COLO668 (cell line): ENCODE measurements around the gene CXorf65.

Source experiments
- DNase-seq: peaks from one replicate; lab custom pipeline; 2025; ENCODE audit not compliant: unreplicated experiment; lab: John Stamatoyannopoulos, UW

The CXorf65 gene

DNA sequence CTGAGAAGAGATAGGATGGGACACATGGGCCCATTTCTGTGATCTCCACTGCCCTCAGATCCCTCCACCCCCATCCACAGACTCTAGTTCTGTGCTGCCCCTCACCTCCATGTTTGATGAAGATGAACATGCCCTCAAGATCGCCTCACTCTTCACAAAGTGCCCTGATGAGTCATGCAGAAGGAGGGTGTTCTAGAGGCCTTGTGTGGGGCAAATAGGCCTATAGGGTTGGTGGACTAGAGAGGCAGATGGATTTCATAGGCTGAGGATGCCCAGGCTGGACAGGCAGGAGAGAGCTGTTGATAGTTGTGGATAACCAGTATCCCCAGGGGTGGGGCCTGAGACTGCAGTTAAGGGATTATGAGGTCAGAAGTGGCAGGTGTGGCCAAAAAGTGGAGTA, at the start of gene CXorf65:
Gene CXorf65, minus strand, starts transcription at position 314 of the 400 bp plus-strand sequence. Its CDS starts 184 bp downstream, at position 130.
- no peak for DNase-seq

DNA sequence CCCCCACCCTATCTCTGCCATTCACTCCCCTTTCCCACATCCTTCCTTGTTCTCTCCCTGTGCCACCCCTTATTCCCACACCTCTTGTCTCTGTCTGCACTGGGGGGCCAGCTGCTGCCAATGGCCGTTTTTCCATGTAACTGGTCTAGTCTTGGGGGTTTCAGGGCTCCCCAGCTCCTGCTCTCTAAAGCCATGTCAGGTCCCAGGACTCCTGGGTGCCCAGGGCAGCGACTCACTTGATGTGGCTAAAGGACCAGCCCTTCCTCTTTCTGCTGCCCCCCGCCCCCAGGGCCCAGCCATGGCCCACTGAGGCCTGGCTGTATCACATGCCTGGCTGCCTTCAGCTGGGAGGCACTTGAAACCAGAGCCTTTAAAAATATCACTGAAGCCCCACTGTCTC, 48.1 kb upstream of the CXorf65 start:
- no peak for DNase-seq

DNA sequence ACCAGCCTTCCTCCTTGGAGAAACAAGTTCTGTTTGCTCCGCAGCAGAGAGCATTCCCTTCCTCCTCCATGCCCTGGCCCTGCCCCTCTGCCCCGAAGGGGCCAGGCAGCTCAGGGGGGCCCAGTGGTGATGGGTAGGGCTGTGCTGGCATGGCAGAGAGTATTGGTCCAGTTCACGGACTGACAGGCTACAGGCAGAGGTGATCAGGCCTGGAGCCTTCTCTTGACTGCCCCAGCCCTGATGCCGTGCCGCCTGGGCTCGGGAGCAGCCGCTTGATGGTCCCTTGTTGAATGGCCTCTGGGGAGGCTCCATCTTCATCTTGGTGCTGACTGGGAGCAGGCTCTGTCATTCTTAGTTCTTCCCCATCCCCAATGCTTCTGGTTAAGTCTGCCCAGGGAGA, 47.7 kb upstream of the CXorf65 start:
- no peak for DNase-seq

DNA sequence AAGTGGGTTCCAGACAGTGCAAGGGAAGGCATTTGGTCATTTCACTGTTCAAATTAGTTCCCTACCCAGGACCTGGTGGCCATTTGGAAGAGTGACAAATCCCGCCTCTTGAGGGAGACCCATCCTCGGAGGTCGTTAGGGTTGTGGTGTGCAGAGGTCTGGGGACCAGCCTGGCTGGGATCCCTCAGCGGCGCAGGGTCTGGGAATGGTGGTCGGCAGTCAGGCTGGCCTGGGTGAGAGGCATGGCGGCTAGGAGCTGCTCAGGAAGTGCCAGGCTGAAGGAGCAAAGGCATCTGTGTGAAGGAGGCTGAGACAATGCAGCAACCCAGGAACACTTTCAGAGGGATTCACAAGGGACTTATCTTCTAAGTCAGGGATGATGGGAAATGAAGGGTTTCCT, 44.8 kb upstream of the CXorf65 start:
- no peak for DNase-seq

DNA sequence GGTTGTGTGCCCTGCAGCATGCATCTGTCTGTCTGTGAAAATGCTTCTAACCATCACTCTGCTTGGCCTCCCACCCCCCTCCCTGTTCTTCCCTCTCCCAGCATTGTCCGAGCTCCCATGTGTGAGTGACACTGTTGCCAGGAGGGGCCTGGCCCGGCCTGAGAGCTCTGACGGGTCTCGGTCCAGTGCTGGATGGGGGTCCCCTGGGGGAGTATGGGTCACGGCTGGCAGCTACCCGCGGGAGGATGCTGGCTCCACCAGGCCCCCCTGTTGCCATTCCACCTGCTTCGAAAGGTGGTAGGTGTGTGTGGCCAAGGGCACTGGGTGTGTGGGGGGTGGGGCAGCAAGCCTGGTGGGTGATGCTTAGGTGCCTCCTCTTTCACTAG, 41.7 kb upstream of the CXorf65 start:
- no peak for DNase-seq

DNA sequence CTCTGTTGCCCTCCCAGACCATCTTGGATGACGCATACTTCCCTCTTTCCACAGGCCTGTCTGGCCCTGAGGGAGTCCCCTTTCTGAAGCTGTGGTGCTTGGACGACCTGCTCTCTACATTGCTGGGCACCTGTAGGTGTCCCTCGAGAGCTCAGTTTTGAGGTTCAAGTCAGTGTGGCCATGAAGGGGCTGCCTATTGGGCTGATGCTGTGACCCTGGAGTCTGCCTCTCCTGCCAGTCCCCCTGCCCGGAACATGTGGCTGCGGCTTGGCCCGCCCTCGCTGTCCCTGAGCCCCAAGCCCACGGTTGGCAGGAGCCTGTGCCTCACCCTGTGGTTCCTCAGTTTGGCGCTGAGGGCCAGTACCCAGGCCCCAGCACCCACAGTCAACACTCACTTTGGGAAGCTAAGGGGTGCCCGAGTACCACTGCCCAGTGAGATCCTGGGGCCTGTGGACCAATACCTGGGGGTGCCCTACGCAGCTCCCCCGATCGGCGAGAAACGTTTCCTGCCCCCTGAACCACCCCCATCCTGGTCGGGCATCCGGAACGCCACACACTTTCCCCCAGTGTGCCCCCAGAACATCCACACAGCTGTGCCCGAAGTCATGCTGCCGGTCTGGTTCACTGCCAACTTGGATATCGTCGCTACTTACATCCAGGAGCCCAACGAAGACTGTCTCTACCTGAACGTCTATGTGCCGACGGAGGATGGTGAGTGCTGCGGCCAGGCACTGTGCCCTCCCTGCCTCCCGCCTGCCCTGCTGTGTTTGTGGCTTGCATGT, 41.1 kb upstream of the CXorf65 start:
- DNase-seq, result no peak

DNA sequence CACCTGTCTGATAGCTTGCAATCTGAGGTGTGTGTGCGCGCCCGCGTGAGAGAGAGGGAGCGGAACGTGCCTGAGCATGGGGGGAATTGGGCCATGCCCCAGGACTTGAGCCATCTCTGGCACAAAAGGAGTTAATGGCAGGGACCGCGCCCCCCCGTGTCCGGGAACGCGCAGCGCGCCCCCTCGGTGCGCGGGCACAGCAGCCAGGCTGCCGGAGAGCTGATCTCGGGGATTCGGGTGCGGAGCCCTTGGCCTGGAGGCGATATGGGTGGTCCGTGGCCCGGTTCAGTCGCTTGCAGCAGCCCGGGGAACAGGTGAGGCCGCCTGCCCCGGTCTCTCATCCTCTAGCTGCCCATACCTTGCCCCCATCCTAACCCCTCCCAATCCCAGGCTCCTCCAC, 38.1 kb upstream of the CXorf65 start, which contains the start of gene NLGN3:
Gene NLGN3, plus strand, starts transcription at position 191 of the 400 bp plus-strand sequence. CDS start 2,909 bp downstream, outside the sequence.
- no peak for DNase-seq

DNA sequence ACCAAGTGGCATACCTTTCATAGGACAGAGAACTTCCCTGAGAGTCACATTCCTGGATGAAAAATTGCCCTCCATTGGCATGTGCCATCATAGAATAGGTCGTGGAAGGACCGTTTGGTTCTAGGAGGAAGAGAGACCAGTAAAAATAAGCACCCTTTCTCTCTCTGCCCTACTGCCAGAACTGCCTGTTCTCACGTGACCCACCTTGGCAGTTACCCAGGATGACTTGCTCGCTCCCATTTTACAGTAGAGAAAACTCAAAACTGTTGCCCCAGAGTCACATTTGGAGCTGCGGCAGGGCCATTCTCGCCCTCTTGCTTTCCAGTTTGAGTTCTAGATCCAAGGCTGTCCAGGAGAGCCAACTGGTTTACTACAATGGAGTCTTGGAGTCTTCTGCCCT, 37.0 kb upstream of the CXorf65 start:
- no peak for DNase-seq

DNA sequence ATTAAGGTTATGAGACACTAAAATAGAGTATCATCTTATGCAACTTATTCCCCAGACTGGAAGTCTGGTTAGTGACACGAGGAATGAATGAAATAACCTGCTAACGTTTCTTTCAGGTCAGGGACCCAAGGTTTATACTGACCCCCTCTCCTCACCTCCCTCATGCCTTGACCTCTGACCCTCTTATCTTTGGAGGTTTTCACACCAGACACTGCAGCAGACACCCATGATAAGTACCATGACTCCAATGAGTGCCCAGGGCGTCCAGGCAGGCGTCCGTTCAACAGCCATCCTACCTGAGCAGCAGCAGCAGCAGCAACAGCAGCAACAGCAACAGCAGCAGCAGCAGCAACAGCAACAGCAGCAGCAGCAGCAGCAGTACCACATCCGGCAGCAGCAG, 33.9 kb upstream of the CXorf65 start:
- DNase-seq, result no peak

DNA sequence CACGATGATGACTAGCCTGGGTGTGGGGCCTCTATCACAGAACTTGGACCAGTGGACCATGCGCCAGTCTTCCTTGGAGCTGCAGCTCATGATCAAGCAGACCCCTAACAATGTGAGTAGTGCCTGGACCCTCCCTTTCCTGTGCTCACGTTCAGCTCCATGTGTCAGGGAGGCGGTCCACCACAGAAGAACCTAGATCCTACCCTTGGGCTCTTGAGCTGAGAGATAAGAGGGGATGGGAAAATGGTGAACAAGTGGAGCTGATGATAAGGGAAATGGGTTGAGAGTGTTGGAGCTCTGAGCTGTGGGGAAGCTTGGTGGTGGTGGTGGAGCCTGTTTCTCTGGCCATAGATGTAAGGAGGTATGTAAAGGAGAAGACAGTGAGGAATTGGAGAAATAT, 25.0 kb upstream of the CXorf65 start:
- DNase-seq, result no peak

DNA sequence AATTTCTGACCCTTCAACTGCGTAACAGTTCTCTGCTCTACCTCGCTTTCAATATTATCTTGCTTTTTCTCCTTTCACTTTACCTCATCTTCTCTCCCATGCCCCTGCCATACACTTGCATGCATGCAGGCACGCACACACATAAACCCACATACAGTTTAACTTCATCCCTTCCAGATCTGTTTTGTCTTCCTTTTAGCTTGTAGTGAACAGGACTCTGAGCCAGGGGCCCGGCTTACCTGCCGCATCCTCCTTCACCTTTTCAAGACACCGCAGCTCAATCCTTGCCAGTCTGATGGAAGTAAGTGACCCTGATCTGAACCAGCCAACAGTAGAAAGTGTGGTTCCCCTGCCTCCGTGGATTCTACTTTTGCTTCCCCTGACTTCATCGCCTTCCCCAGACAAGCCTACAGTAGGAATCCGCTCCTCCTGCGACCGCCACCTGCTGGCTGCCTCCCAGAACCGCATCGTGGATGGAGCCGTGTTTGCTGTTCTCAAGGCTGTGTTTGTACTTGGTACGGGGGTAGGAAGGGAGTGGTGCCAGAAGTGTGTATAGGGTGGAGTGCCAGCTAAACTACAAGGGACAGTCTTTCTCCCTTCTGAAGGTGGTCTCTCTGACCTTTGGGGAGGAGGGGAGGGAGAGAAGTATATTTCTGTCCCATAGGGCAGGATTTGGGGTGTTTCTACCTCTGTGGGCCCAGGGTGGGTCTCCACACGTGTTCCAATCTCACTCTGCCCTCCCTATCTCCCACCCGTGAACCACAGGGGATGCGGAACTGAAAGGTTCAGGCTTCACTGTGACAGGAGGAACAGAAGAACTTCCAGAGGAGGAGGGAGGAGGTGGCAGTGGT, 22.6 kb upstream of the CXorf65 start:
- DNase-seq, result peak; percentile 50

DNA sequence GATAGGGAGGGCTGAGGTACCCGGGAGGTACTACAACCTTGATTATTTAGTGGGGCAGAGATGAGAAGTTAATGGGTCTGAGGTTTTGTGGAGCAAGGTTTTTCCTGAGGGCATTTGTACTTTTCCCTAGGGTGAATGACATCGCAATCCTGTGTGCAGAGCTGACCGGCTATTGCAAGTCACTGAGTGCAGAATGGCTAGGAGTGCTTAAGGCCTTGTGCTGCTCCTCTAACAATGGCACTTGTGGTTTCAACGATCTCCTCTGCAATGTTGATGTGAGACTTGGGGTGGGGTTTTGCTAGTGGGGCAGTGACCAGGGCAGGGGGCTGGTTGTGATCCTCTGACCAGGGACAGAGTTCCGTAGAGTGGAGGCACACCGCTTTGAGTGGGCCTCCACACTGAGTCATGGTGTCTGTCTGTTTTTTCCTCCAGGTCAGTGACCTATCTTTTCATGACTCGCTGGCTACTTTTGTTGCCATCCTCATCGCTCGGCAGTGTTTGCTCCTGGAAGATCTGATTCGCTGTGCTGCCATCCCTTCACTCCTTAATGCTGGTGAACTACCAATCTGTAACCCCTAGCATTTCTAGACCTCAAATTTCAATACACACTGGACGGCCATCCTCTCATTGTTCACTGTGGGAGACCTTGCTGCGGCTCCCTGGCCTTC, 21.8 kb upstream of the CXorf65 start:
- DNase-seq, result no peak

DNA sequence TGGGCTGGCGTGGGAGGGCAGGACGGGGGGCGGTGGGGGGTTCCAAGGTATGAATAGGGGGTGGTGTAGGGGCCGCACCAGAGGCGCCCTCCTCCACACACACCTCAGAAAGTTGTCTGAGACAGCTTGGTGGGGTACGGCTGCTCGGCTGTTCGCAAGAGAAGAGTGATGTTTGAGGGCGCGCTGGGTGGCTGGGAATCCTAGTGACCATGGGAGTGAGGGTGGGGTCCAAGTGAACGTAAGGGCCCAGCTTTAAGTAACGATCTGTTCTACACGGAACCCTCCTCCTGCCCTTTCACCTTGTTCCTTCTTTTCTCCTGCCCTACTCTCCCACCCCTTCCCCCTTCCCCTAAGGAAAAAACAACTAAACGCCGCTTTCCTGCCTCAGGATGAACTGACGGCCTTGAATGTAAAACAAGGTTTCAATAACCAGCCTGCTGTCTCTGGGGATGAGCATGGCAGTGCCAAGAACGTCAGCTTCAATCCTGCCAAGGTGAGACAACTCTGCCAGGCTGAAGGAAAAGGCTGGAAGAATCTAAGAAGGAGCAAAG, 12.5 kb upstream of the CXorf65 start:
- DNase-seq, result peak; percentile 15

DNA sequence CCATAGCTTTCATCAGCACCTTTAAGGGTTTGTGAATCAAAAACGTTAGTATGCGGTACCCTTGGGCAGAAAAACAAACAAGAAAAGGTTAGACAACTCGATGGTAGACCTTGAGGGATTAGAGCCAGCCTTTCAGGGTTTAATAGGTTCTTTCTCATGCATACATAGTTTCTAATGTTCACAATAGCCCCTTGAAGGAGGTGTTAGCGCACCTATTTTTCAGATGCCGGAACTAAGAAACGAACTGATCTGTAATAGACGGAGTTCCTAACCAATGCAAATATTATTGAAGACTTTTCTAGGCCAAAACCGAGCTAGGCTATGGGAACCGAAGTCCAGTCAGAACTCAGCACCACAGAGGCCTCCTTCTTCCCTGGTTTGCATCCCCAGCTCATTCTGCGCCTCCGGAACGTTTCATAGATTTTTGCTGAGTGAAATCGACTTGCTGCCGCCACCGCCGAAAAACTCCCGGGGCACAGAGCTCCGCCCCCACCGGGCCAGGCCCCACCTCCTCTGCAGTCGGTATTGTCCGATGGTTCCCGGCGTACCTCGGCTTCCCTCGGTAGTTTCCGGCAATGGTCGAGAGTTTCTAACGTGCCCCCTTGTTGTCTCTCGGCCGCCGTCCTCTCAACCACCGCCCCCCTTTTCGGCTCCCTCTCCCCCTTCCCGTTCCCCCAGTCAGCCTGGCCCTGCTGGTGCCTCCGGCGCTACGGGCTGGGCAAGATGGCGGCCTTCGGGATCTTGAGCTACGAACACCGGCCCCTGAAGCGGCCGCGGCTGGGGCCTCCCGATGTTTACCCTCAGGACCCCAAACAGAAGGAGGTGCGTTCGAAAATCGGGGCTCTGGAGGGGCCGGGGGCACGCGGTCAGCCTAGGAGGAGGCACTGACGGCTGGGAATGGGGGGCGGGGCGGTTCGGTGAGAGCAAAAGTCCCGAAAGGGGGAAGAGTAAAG, 11.8 kb upstream of the CXorf65 start, which contains the start of gene MED12:
Gene MED12, plus strand, starts transcription at position 565 of the 953 bp plus-strand sequence. Its CDS starts 159 bp downstream, at position 724.
- DNase-seq, result peak; percentile 73

DNA sequence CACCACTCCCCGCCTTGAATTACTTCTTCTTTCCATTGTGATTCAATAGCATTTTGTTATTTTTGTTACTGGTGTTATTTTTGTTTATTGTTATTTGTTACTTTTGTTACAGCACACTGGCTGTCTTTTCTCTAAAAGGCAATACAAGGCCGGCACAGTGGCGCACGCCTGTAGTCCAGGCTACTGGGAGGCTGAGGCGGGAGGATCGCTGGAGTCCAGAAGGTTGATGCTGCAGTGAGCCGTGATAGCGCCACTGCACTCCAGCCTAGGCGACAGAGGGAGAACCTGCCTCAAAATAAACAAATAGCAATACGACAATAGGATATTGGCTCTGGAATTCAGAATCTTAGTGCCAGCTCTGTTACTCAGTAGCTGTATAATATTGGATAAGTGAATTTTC, 10.8 kb upstream of the CXorf65 start:
- no peak for DNase-seq

DNA sequence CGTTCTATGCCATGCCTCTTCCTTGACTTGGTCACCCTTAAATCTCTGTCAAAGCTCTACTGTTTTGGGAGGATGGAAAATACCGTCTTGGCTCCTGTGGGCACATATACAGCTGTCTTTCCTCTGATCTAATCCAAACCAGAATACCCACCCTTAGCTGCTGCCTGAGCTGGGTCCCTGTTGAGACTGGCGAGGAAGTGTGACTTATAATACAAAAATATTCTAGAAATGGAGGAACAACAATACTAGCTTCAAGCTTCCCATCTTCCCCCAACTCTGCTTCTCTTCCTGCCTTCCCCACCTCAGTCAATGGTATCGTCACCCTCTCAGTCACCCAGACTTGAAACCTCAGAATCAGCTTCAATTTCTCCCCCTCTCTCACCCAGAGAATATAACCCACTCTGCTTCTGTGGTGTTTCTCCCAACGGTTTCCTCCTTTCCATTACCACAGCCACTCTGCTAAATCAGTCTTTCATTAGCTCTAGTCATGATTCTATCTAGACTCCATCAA, 5.4 kb upstream of the CXorf65 start:
- DNase-seq, result no peak

DNA sequence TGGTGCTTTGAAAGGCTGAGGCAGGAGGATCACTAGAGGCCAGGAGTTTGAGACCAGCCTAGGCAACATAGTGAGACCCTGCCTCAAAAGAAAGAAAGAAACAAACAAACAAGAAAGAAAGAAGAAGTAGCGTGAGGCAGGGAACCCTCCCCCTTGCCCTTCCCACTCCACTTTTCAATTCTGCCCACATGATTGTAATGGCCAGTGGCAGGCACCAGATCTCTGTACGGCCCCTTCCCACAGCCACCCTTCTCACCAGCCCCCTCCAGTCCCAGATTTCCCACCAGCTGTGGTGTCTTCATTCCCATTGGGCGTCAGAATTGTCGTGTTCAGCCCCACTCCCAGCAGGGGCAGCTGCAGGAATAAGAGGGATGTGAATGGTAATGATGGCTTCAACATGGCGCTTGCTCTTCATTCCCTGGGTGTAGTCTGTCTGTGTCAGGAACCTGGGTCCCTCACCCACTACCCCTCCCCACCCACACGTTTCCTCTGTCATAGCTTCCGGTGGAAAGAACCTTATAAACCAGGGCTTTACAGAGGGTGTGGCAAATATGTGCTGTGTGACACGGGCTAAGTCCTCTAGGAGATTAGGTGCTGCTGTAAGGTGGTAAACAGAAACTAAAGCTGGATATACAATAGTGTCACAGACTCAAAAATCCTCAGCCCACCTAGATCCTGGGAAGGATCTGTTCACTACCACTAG, 4.8 kb upstream of the CXorf65 start, which contains the start of gene IL2RG:
Gene IL2RG, minus strand, starts transcription at position 437 of the 703 bp plus-strand sequence. Its CDS starts 38 bp downstream, at position 399.
- no peak for DNase-seq

DNA sequence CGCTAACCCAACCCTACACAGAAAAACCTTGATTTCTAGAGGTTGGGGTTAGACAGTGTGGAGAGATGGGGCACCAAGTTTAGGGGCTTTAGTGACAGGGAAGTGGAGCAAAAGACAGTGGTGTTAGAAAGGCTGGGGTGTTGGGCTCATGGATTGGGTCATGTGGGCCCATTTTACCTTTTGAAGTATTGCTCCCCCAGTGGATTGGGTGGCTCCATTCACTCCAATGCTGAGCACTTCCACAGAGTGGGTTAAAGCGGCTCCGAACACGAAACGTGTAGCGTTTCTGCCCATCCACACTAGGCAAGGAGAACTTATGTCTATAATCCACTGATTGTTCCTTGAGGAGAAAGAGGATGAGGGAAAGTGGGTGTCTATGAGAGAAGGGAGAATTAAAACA, 2.5 kb upstream of the CXorf65 start:
- DNase-seq, result no peak

DNA sequence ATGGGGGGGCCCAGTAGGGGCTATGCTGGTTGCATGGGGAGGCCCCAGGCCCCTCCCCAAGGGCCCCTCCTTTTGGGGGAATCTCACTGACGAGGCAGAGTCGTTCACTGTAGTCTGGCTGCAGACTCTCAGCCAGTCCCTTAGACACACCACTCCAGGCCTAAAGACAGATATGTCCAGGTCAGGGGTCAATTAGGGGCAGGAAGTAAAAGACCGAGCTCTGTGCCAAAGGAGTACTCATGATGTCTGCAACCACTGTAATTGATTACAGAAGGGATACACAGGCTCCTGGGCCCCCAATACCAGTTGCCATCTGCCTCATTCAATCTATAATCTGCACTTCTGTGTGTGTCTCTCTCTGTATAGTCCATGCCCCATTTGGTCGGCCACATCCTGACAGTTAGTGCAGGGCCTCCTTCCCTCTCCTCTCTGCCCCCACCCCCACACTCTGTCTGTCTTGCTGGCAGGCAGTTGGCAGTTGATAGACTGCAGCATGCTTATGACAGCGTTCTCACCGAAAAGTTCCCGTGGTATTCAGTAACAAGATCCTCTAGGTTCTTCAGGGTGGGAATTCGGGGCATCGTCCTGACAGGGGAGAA, 1.3 kb upstream of the CXorf65 start:
- DNase-seq, result no peak
